Fibroblast of lung (primary cell): ENCODE results near the gene BDH1.

ENCODE experiments used
- CTCF ChIP-seq, 2 donors: IDR thresholded peaks in 1 of 2; conservative IDR thresholded peaks in 1 of 2; 1 replicate in 1 of 2; 2 replicates in 1 of 2; pipeline ENCODE4 v1.5.1; 2011 to 2012; ENCODE audit warnings: low read length in 2 of 2, control low read depth in 1 of 2, inconsistent platforms in 1 of 2, low read depth in 1 of 2, mild to moderate bottlenecking in 1 of 2
- EZH2 ChIP-seq: IDR thresholded peaks from 2 replicates; pipeline ENCODE4 v1.5.1; 2012; ENCODE audit warnings: low read length, control low read depth, mild to moderate bottlenecking; ENCODE audit errors: missing control alignments

- TF ChIP-seq CTCF (conservative IDR thresholded peaks at IDR 0.05 in 1 of 2, IDR thresholded peaks at IDR 0.05 in 1 of 2; ENCODE audit: low read depth in 1 of 2, low read length in 2 of 2), result no peak
- TF ChIP-seq EZH2, result no peak
These were observed 95.8 kb downstream of the BDH1 start for GRCh38 chr3:197460002-197460401.
